ENCODE measurements around the gene WFDC2.

- TF ChIP-seq ZC3H10 (CRISPR knock-in tag; IDR thresholded peaks at IDR 0.05) (no peak), RARB (CRISPR knock-in tag; IDR thresholded peaks at IDR 0.05) (no peak), CREB5 (CRISPR knock-in tag; IDR thresholded peaks at IDR 0.05; ENCODE audit: low read depth) (no peak), ZFP3 (CRISPR knock-in tag; IDR thresholded peaks at IDR 0.05) (no peak), TCF4 (CRISPR knock-in tag; IDR thresholded peaks at IDR 0.05; ENCODE audit: borderline replicate concordance) (no peak)
Measured at GRCh38 chr20:45432294-45432693, 37.3 kb upstream of the WFDC2 start.

Data from SK-N-SH treated with all-trans-retinoic acid at 6 μM for 48 hours (cell line).